ENCODE measurements around the gene EQTN.

The EQTN gene

GRCh38 chr9:27333241-27334052 lies 36.5 kb upstream of the EQTN start:
- no peak overlapping the region for H3K9ac ChIP-seq (ENCODE audit: low read length)
- TF ChIP-seq EZH2phosphoT487 (IDR thresholded peaks at IDR 0.05; ENCODE audit: low read depth) (no peak), CTCF (IDR thresholded peaks at IDR 0.05; ENCODE audit: low read depth, low read length) (peak; percentile 82)
- no peaks in the 10 kb centered on the region for H3K36me3 ChIP-seq (replicated peaks; ENCODE audit: low read depth, low read length)
- H3K4me2 ChIP-seq (ENCODE audit: low read length): peak overlapping the region; percentile 43
- H3K79me2 ChIP-seq (ENCODE audit: low read length): no peaks in the 10 kb centered on the region
- no peak overlapping the region for H2AFZ ChIP-seq (ENCODE audit: low read depth, low read length)
- H3K4me3 ChIP-seq (ENCODE audit: low read length): no peak overlapping the region
- H3K27me3 ChIP-seq (ENCODE audit: low read depth, low read length): peaks cover 53% of the 10 kb centered on the region
- no peaks in the 10 kb centered on the region for H4K20me1 ChIP-seq (ENCODE audit: insufficient read depth, low read length)
- H3K9me3 ChIP-seq (ENCODE audit: insufficient read depth, low read length): no peaks in the 10 kb centered on the region
- no peak overlapping the region for H3K27ac ChIP-seq (ENCODE audit: low read length)
- no peaks in the 10 kb centered on the region for H3K4me1 ChIP-seq (ENCODE audit: low read length)

- H3K4me3 ChIP-seq (ENCODE audit: low read length): no peak overlapping the region
- H3K9ac ChIP-seq (ENCODE audit: low read length): no peak overlapping the region
- no peaks in the 10 kb centered on the region for H3K79me2 ChIP-seq (ENCODE audit: low read length)
- H3K9me3 ChIP-seq (ENCODE audit: insufficient read depth, low read length): no peaks in the 10 kb centered on the region
- peaks cover 67% of the 10 kb centered on the region for H3K27me3 ChIP-seq (ENCODE audit: low read depth, low read length)
- no peak overlapping the region for H3K27ac ChIP-seq (ENCODE audit: low read length)
- H3K4me1 ChIP-seq (ENCODE audit: low read length): no peaks in the 10 kb centered on the region
- H2AFZ ChIP-seq (ENCODE audit: low read depth, low read length): no peak overlapping the region
- no peak for TF ChIP-seq EZH2phosphoT487 (IDR thresholded peaks at IDR 0.05; ENCODE audit: low read depth)
- no peak for TF ChIP-seq CTCF (IDR thresholded peaks at IDR 0.05; ENCODE audit: low read depth, low read length)
- H3K4me2 ChIP-seq (ENCODE audit: low read length): no peak overlapping the region
- no peaks in the 10 kb centered on the region for H3K36me3 ChIP-seq (replicated peaks; ENCODE audit: low read depth, low read length)
- H4K20me1 ChIP-seq (ENCODE audit: insufficient read depth, low read length): no peaks in the 10 kb centered on the region
Observed at GRCh38 chr9:27331393-27331792, 34.4 kb upstream of the EQTN start.

GRCh38 chr9:27329291-27329690 lies 32.3 kb upstream of the EQTN start:
- no peak overlapping the region for H3K4me2 ChIP-seq (ENCODE audit: low read length)
- H4K20me1 ChIP-seq (ENCODE audit: insufficient read depth, low read length): no peaks in the 10 kb centered on the region
- no peak overlapping the region for H2AFZ ChIP-seq (ENCODE audit: low read depth, low read length)
- H3K9me3 ChIP-seq (ENCODE audit: insufficient read depth, low read length): no peaks in the 10 kb centered on the region
- no peak overlapping the region for H3K27ac ChIP-seq (ENCODE audit: low read length)
- H3K36me3 ChIP-seq (replicated peaks; ENCODE audit: low read depth, low read length): no peaks in the 10 kb centered on the region
- no peak for TF ChIP-seq EZH2phosphoT487 (IDR thresholded peaks at IDR 0.05; ENCODE audit: low read depth)
- TF ChIP-seq CTCF (IDR thresholded peaks at IDR 0.05; ENCODE audit: low read depth, low read length): no peak
- H3K4me1 ChIP-seq (ENCODE audit: low read length): no peaks in the 10 kb centered on the region
- no peaks in the 10 kb centered on the region for H3K79me2 ChIP-seq (ENCODE audit: low read length)
- no peak overlapping the region for H3K4me3 ChIP-seq (ENCODE audit: low read length)
- H3K27me3 ChIP-seq (ENCODE audit: low read depth, low read length): peaks cover 52% of the 10 kb centered on the region
- no peak overlapping the region for H3K9ac ChIP-seq (ENCODE audit: low read length)

GRCh38 chr9:27328483-27328882 lies 31.5 kb upstream of the EQTN start:
- H3K4me2 ChIP-seq (ENCODE audit: low read length): no peak overlapping the region

More at GRCh38 chr9:27328483-27328882, 31.5 kb upstream of the EQTN start:
- TF ChIP-seq EZH2phosphoT487 (IDR thresholded peaks at IDR 0.05; ENCODE audit: low read depth) (no peak), CTCF (IDR thresholded peaks at IDR 0.05; ENCODE audit: low read depth, low read length) (no peak)
- Histone ChIP-seq H3K36me3 (replicated peaks; ENCODE audit: low read depth, low read length) (no peaks in the 10 kb centered on the region), H2AFZ (ENCODE audit: low read depth, low read length) (no peak overlapping the region), H3K4me3 (ENCODE audit: low read length) (no peak overlapping the region), H3K27ac (ENCODE audit: low read length) (no peak overlapping the region), H4K20me1 (ENCODE audit: insufficient read depth, low read length) (no peaks in the 10 kb centered on the region), H3K9ac (ENCODE audit: low read length) (no peak overlapping the region), H3K4me1 (ENCODE audit: low read length) (no peaks in the 10 kb centered on the region), H3K27me3 (ENCODE audit: low read depth, low read length) (peaks cover 50% of the 10 kb centered on the region), H3K79me2 (ENCODE audit: low read length) (no peaks in the 10 kb centered on the region), H3K9me3 (ENCODE audit: insufficient read depth, low read length) (no peaks in the 10 kb centered on the region)

Measured in OCI-LY3 (cell line).